ENCODE measurements around the gene TOPBP1. TPM values are rescaled to one million over a fixed set of nuclear protein-coding genes. Genes with fewer than 3 reads are reported as not detected.
"Not testable (repeated sequence)": the region's sequence is repeated elsewhere in the genome, so short reads cannot be mapped to it uniquely, and the experiment has no call there.

Gene TOPBP1
- total RNA-seq, 2 experiments from 2014 or later, result 131 to 139 TPM

GRCh38 chr3:133667118-133667517 lies 5.4 kb upstream of the TOPBP1 start:
- Histone ChIP-seq H3K9me2 (ENCODE audit: insufficient read depth, low read length) (no peaks in the 10 kb centered on the region), H3K4me1 (ENCODE audit: insufficient read depth, low read length, poor library complexity, severe bottlenecking) (peaks cover 15% of the 10 kb centered on the region), H3K79me2 (ENCODE audit: insufficient read depth, low read depth, low read length) (peaks cover 11% of the 10 kb centered on the region; the same call in 1 of the 2 replicates), H3K9me3 (ENCODE audit: low read length) (no peaks in the 10 kb centered on the region), H2AFZ (ENCODE audit: low read length) (no peak overlapping the region), H3K36me3 (ENCODE audit: insufficient read depth, low read length) (no peaks in the 10 kb centered on the region), H3K27ac (ENCODE audit: low read depth, low read length, poor library complexity, severe bottlenecking) (no peak overlapping the region), H3K4me2 (ENCODE audit: low read length) (no peak overlapping the region), H3K4me3 (ENCODE audit: low read depth, low read length, poor library complexity, severe bottlenecking) (no peak overlapping the region), H4K20me1 (ENCODE audit: insufficient read depth, low read length) (no peaks in the 10 kb centered on the region)
- intact Hi-C loops (cut with micrococcal nuclease; ENCODE audit: unreplicated experiment), result loop anchor here (10.0 kb wide), 2 partner anchors 258 to 818 kb away; partner anchors contain the start of genes ANAPC13 and CEP63
- no TSS peak for BruUV-seq (replicated peaks)
- no peak for TF ChIP-seq EZH2phosphoT487 (IDR thresholded peaks at IDR 0.05; ENCODE audit: borderline replicate concordance, low read depth, low read length)
- TF ChIP-seq, protein P1, sequence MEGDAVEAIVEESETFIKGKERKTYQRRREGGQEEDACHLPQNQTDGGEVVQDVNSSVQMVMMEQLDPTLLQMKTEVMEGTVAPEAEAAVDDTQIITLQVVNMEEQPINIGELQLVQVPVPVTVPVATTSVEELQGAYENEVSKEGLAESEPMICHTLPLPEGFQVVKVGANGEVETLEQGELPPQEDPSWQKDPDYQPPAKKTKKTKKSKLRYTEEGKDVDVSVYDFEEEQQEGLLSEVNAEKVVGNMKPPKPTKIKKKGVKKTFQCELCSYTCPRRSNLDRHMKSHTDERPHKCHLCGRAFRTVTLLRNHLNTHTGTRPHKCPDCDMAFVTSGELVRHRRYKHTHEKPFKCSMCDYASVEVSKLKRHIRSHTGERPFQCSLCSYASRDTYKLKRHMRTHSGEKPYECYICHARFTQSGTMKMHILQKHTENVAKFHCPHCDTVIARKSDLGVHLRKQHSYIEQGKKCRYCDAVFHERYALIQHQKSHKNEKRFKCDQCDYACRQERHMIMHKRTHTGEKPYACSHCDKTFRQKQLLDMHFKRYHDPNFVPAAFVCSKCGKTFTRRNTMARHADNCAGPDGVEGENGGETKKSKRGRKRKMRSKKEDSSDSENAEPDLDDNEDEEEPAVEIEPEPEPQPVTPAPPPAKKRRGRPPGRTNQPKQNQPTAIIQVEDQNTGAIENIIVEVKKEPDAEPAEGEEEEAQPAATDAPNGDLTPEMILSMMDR (conservative IDR thresholded peaks at IDR 0.05; ENCODE audit: low read length), result no peak
- ChIA-PET POLR2A (interaction anchor here (0.9 kb wide), 1 partner anchor 49 kb away, joined by 6 read pairs; no protein-coding TSS in a partner anchor), CTCF (ENCODE audit: unreplicated experiment) (interaction anchor here (0.9 kb wide), 1 partner anchor 9 kb away, joined by 3 read pairs; no protein-coding TSS in a partner anchor)
- no peak for DNase-seq (ENCODE audit: low spot score)

DNA sequence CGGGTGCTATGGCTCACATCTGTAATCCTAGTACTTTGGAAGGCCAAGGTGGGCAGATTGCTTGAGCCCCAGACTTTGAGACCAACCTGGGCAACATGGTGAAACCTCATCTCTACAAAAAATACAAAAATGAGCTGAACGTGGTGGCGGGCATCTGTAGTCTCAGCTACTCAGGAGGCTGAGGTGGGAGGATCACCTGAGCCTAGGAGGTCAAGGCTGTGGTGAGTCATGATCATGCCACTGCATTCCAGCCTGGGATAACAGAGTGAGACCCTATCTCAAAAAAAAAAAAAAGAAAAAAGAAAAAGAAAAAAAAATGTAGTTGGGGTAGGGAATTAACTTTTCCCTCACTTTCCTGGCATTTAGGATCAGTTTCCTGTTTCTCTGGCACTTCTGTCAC lies 3.4 kb upstream of the TOPBP1 start:
- H3K9me2 ChIP-seq (ENCODE audit: insufficient read depth, low read length); DNase-seq (ENCODE audit: low spot score); H2AFZ ChIP-seq (ENCODE audit: low read length); BruUV-seq (replicated peaks); H3K9me3 ChIP-seq (ENCODE audit: low read length); CTCF ChIA-PET (ENCODE audit: unreplicated experiment); H3K4me2 ChIP-seq (ENCODE audit: low read length); H4K20me1 ChIP-seq (ENCODE audit: insufficient read depth, low read length); POLR2A ChIA-PET; H3K4me3 ChIP-seq (ENCODE audit: low read depth, low read length, poor library complexity, severe bottlenecking); H3K27ac ChIP-seq (ENCODE audit: low read depth, low read length, poor library complexity, severe bottlenecking): not testable (repeated sequence)
- Histone ChIP-seq H3K36me3 (ENCODE audit: insufficient read depth, low read length) (peaks cover 13% of the 10 kb centered on the region), H3K4me1 (ENCODE audit: insufficient read depth, low read length, poor library complexity, severe bottlenecking) (peaks cover 20% of the 10 kb centered on the region), H3K79me2 (ENCODE audit: insufficient read depth, low read depth, low read length) (peaks cover 29% of the 10 kb centered on the region)
- intact Hi-C loops (cut with micrococcal nuclease; ENCODE audit: unreplicated experiment), result loop anchor here (10.0 kb wide), 2 partner anchors 260 to 820 kb away; partner anchors contain the start of genes ANAPC13 and CEP63

DNA sequence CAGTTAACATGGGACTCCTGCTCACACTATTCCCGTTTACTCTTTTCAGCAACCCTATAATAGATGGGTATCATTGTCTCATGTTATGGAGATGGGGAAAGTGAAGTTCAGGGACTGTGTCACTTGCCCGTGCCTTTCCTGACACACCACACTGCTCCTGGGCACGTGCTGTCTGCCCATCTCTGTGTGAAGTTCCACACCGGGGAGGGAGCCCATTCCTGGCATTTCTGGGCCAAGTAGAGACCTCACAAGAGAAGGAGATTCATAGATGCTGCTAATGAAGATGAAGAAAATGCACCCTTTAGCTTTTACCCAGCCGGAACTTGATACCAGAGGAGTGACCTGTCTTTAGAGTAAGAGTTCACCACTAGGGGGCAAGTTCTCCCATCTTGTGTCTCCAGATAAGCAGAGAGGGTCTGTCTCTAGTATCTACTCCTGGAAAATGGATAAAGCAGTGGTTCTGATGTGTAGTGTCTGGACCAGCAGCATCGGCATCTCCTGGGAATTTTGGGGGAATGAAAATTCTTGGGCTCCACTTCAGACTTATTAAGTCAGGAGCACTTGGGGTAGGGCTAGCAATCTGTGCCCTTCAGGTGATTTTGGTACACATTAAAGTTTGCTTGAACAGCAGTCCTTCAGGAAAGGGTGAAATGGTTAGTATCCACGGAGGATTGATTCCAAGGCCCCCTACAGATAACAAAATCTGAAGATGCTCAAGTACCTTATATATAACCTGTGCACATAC lies 2.0 kb upstream of the TOPBP1 start:
- DNase-seq (ENCODE audit: low spot score), result peak; percentile 87
- Histone ChIP-seq H3K4me1 (ENCODE audit: insufficient read depth, low read length, poor library complexity, severe bottlenecking) (peaks cover 34% of the 10 kb centered on the region), H3K79me2 (ENCODE audit: insufficient read depth, low read depth, low read length) (peaks cover 44% of the 10 kb centered on the region), H3K4me3 (ENCODE audit: low read depth, low read length, poor library complexity, severe bottlenecking) (no peak overlapping the region), H3K36me3 (ENCODE audit: insufficient read depth, low read length) (peaks cover 26% of the 10 kb centered on the region), H3K9me3 (ENCODE audit: low read length) (no peaks in the 10 kb centered on the region), H3K4me2 (ENCODE audit: low read length) (peak overlapping the region; percentile 84), H3K9me2 (ENCODE audit: insufficient read depth, low read length) (no peaks in the 10 kb centered on the region), H4K20me1 (ENCODE audit: insufficient read depth, low read length) (peaks cover 13% of the 10 kb centered on the region; the same call in 1 of the 2 replicates), H3K27ac (ENCODE audit: low read depth, low read length, poor library complexity, severe bottlenecking) (peak overlapping the region; percentile 49), H2AFZ (ENCODE audit: low read length) (peak overlapping the region; percentile 62; the same call in 1 of the 2 replicates)
- TF ChIP-seq, protein P1 (conservative IDR thresholded peaks at IDR 0.05; ENCODE audit: low read length), result peak; percentile 96
- TF ChIP-seq EZH2phosphoT487 (IDR thresholded peaks at IDR 0.05; ENCODE audit: borderline replicate concordance, low read depth, low read length), result no peak
- no TSS peak for BruUV-seq (replicated peaks)
- ChIA-PET CTCF (ENCODE audit: unreplicated experiment) (no interaction called here), POLR2A (interaction anchor here (0.9 kb wide), 1 partner anchor 115 kb away, joined by 3 read pairs; no protein-coding TSS in a partner anchor)
- intact Hi-C loops (cut with micrococcal nuclease; ENCODE audit: unreplicated experiment), result loop anchor here (2.0 to 10.0 kb wide), 6 partner anchors 143 to 941 kb away; partner anchors contain the start of genes ANAPC13, CEP63 and NPHP3

All from OCI-LY7 (cell line).